T47D (cell line): ENCODE data around the gene KAZN.

Experiments
- DNase-seq, 2 experiments: peaks; one replicate each; pipeline versions ENCODE4 v3.0.0 to v3.0.0-alpha.2; 2011 to 2012; ENCODE audit warnings: low read depth in 1 of 2, low spot score in 1 of 2
- JUND ChIP-seq: IDR thresholded peaks from 2 replicates; pipeline ENCODE4 v1.6.1; 2012; ENCODE audit warnings: low read depth
- in situ Hi-C: cut with HindIII; loops from 2 replicates; pipeline ENCODE4 v1.10.0; 2016; ENCODE audit warnings: low sequenced_read_pairs, low pct_unique_long_range_greater_than_20kb

KAZN gene

DNA sequence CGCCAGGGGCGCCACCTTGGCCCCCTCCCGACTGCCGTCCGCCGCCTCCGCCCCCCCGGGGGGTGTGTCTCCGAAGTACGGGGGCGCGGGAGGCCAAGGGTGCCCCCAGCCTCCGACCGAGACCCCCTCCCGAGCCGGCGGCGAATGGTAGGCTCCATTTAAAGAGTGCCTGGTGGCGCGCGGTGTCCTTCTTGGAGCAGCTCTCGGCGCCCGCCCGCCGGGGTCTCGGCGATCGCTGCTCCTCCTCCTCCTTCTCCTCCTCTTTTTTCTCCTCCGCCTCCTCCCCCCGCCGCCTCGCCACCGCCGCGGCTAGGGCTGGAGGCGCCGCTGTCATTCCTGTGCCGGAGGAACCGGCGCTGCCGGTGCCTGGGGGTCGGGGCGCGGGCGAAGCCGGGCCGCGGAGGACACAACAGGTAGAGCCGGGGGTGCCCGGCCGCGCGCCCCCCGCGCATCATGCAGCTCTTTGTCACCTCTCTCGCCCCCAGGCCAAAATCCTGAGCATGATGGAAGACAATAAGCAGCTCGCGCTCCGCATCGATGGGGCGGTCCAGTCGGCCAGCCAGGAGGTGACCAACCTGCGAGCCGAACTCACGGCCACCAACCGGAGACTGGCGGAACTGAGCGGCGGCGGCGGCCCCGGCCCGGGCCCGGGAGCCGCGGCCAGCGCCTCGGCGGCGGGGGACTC is at the start of gene KAZN:
KAZN (plus strand) TSS at position 188 of the 685 bp plus-strand sequence.
- in situ Hi-C loops = no loop called here
- no peak for TF ChIP-seq JUND
- DNase-seq = peak in 1 of 2 experiments; percentile 9

DNA sequence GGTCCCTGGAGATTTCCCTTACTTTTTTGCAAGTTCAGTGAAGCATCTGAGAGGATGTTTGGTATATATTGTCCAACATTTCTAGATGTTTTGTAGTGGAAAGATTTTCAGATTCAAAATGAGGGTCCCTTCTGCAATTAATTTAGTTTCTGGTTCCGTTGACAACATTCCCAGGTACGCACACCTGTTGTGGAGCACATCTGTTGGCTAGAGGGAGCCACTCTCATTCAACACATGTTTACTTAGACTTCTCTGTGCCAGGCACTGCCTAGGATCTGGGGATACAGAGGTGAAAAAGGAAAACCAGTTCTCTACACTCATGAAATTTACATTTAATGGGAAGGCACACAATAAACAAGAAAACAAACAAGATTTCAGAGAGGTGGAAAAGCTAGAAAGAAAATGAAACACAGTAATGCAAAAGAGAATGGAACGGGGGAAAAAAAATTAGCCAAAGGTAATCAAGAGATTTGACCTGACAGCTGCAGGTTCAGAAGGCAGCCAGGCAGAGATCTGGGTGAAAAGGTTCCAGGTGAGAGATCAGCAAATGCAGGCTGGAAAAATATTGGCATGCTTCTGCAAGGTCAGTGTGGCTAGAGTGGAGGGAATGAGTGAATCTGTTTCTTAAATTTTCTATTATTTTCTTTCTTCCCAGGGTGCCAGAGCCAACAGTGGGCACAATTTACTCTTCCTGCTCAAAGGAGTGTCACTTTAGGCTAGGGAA is 48.4 kb upstream of the KAZN start:
- no peak for DNase-seq
- in situ Hi-C loops = no loop called here
- TF ChIP-seq JUND = no peak

DNA sequence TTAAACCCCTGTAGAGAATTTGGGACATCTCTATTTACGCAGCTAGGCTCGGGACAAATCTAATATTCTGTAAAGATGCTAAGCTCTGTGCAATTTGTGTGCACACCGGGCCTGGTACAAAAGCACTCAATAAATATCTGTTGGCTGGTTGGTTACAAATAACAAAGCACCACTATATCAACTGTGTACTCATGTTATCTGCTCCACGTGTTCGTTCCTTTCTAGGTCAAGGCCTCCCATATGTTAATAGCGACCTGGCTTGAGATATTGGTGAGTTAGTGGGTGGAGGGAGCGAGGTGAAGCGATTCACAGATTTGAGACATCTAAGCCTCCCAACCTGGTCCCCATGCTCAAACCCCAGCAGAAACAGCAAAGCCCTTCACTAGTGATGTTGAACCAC is 47.1 kb upstream of the KAZN start:
- DNase-seq = no peak
- no peak for TF ChIP-seq JUND
- in situ Hi-C loops = no loop called here

DNA sequence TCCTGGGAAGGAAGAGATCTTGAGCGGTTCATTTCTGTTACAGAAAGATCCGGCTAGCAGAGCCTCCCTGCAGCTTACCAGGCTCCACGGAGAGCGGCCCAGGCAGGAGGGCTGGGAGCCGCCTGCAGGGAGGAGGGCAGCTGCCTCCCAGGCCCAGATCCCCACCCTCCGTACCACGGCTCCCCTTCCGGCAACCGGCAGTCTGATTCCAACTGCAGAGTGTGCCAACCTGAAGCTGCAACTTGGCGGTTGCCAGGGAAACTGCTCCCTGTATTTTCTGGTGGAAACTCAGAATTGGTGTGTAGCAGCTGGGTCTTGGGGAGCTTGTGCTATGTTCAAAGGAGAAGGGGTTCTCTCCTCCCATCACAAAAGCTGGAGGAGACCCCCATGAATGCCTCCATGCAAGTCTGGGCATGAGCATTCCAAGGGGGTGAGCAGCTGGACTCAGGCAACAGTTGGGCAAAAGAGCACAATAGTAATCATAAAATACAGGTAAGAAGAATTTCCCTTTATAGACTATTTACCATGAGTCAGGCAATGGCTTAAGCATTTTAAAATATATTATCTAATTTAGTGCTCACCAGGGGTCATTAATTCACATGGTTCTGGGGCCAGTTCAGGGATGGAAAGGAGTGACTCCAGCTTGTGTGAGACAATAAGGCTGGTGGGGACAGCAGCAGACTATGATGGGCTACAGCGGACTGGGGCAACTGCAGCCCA is 46.1 kb upstream of the KAZN start:
- no peak for TF ChIP-seq JUND
- in situ Hi-C loops = no loop called here
- no peak for DNase-seq

DNA sequence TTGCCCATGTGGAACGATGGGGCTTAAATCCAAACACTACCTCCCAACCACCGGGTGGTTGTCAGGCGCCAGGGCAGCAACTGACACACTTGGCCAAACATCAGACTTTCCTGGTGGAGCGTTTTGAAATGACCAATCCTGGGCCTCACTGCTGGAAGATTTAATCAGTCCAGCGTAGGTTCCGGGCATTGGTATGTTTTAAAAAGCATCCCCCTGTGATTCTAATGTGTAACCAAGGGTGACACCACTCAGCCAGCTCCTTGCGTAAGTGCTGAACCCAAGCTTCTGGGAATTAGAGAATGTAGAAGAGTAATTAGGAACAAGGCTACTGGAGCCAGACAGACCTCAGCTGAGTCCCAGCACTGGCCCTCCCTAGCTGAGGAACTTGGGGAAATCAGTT is 44.8 kb upstream of the KAZN start:
- TF ChIP-seq JUND = no peak
- no peak for DNase-seq
- in situ Hi-C loops = no loop called here

DNA sequence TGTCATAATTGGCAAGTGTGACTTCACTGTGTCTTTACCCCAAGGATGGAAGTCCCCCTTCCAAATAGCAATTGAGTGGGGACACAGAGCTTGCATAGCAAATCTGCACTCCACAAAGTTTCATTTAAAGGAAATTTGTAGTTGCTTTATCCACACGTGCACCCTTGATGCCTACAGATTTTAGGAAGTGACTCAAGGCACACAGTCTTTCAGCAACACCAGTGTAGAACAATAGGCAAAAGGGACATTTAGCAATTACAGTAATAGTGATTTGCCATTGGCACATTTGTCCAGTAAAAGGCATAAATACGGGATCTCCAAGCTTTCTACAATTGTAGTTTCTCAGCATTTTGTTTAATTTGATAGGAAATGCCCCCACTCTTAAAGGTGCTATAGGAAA is 43.4 kb upstream of the KAZN start:
- DNase-seq = no peak
- no peak for TF ChIP-seq JUND
- in situ Hi-C loops = no loop called here

DNA sequence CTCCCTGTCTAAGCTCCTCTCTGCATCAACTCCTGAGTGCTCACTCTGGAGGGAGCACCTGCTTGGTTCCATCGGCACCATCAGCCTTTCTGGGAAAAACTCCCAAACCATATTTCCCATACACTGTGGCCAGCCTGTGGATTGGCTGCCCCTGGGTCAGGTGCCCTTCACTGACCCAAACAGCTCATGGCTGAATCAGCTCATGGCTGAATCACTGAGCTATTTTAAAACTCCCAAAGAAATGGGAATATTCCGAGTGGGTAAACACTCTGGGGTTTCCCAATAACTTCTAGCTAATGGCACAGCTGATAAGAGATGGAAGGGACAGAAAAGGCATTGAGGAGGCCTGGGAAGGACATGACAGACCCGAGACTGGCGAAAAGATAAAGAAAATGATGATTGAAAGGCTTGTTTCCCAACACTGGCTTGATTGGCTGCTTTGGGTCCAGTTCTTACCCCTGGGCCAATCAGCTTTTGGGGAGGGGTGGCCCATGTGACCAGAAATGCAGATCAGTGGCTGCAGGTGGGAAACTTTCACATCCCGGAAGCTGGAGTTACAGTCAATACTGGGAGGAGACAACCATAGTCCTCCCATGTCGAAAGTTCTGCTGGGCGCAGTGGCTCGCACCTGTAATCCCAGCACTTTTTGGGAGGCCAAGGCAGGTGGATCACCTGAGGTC is 37.3 kb upstream of the KAZN start:
- no peak for TF ChIP-seq JUND
- in situ Hi-C loops = no loop called here
- no peak for DNase-seq

DNA sequence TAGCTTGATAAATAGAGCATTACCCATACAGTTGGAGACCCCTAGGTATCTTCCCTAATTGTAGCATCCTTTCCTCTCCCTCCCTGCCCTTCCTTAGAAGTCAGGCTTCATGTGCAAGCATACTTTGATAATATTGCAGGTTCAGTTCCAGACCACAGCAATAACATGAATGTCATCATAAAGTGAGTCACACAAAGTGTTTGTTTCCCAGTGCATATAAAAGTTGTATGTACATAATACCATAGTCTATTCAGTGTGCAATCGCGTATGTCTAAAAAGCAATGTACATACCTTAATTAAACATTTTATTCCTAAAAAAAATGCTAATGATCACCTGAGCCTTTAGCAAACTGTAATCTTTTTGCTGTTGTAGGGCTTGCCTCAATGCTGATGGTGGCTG is 33.4 kb upstream of the KAZN start:
- DNase-seq = no peak
- no peak for TF ChIP-seq JUND
- in situ Hi-C loops = no loop called here

DNA sequence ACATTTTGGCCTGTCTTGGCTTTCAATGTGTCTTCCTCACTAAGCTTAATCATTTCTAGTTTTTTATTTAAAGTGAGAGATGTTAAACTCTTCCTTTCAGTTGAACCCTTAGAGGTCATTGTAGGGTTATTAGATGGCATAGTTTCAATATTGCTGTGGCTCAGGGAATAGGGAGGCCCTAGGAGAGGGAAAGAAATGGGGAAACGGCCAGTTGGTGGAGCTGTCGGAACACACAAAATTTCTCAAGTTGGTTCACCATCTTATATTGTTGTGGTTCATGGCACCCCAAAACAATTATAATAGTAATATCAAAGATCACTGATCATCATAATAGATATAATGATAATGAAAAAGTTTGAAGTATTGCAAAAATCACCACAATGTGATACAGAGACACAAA is 31.4 kb upstream of the KAZN start:
- no peak for TF ChIP-seq JUND
- in situ Hi-C loops = no loop called here
- peak in 1 of 2 experiments; percentile 30 for DNase-seq

DNA sequence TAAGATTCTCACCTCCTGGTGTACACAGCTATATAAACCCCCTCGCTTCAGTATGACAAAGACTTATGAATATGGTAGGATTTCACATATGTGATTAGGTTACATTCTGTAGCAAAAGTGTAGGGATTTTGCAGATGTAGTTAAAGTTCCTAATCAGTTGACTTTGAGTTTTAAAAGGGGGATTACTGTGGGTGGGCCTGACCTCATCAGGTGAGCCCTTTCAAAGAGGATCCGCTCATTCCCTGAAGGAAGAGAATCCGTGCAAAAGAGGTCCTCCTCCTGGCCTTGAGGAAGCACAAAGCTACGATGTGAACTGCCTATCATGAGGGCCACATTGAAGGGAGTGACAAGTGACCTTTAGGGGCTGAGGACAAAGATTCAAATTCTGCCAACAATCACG is 30.6 kb upstream of the KAZN start:
- TF ChIP-seq JUND = no peak
- DNase-seq = no peak
- in situ Hi-C loops = no loop called here

DNA sequence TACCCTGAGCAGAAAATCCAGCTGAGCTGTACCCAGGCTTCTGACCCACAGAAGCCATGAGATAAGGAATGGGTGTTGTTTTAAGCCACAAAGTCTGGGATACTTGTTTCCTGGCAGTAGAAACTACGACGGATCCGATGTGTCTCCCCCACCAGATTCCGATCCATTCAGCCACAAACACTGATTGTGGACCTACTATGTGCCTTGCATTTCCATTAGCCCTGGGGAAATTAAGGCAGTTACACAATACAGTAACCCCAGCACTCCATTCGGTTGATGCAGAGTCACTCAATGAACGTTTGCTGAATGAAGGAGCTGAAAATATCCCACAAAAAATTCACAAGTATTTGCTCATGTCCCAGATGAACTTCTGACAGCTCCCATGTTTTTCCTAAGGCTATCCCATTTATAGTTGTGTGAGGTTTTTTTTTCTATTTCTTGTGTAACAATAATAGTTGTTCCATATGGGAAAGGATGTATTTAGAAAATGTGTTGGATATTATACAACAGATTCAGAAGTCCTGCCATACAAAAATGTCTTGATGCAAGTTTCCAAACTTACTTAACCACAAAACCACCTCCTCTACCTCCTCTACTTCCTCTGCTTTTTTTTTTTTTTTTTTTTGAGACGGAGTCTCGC is 29.6 kb upstream of the KAZN start:
- DNase-seq = no peak
- no peak for TF ChIP-seq JUND
- in situ Hi-C loops = no loop called here

DNA sequence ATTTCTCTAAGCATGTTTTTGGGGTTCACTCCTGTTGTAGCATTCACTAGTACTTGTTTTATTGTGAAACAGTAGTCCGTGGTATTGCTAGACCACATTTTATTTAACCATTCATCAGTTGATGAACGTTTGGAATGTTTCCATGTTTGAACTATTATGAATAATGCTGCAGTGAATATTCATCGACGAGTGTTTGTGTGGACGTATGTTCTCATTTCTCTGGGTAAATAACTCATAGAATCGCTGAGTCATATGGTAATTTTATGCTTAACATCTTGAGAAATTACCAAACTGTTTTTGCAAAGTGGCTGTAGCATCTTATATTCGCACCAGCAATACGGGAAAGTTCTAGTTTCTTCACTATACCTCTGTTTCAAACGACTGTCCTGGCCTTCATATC is 28.0 kb upstream of the KAZN start:
- no peak for DNase-seq
- no peak for TF ChIP-seq JUND
- in situ Hi-C loops = no loop called here
